ENCODE measurements around the gene COL6A2.

DNA sequence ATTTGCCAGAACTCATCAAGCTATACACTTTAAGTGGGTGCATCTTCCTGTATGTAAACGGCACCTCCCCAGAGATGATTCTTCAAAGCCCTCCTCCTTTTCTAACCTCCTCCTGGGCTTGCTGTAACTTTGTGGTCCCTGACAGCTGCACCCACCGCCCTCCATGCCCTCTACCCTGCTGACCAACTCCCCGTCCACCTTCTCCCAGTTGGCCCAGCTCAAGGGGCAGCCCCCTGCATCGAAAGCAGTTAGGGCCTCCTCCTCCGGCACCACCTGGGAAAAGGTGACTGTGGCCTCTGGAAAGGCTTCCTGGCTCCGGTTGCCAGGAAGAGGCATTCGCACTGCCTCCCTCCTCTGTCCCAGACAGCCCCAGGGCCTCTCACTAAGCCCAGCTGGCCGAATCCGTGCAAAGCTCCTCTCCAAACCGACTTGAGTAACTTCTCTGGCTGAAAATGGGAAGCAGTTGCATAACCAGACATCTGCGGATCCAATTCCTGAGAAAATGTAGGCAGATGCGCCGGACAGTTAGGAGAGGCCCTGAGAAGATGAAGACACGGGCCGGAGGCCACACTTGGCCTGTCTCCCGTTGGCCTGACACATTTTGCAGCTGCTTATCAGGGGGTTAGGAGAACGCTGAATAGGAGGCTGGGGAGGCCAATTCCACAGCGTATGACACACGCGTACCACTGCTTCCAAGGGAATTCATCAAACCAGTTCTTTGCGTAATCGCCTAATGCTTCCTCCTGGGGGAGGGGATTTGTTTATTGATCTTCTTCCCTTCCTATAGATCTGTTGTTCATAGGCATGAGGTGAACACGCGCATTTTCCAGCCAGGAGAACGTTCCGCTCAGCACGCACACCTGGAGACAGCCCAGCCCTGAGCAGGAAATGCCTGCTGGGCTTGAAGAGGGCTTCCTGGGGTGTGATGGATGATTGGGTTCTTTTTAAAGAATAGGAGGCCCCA is 48.7 kb upstream of the COL6A2 start:
- TF ChIP-seq EZH2 (IDR thresholded peaks at IDR 0.05; ENCODE audit: insufficient read depth, low read length), result no peak
- TF ChIP-seq, protein P1, sequence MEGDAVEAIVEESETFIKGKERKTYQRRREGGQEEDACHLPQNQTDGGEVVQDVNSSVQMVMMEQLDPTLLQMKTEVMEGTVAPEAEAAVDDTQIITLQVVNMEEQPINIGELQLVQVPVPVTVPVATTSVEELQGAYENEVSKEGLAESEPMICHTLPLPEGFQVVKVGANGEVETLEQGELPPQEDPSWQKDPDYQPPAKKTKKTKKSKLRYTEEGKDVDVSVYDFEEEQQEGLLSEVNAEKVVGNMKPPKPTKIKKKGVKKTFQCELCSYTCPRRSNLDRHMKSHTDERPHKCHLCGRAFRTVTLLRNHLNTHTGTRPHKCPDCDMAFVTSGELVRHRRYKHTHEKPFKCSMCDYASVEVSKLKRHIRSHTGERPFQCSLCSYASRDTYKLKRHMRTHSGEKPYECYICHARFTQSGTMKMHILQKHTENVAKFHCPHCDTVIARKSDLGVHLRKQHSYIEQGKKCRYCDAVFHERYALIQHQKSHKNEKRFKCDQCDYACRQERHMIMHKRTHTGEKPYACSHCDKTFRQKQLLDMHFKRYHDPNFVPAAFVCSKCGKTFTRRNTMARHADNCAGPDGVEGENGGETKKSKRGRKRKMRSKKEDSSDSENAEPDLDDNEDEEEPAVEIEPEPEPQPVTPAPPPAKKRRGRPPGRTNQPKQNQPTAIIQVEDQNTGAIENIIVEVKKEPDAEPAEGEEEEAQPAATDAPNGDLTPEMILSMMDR (IDR thresholded peaks at IDR 0.05; ENCODE audit: insufficient read depth, low read depth, low read length), result no peak

Measured in astrocyte (in vitro differentiated cells and primary cell).